SJSA1 (cell line): Measurements from ENCODE around the gene PDHA1. TPM values are rescaled to one million over a fixed set of nuclear protein-coding genes. Genes with fewer than 3 reads are reported as not detected.

Experiments used
- DNase-seq, 2 experiments: peaks; one replicate each; pipeline ENCODE4 v3.0.0-alpha.2; 2015 to 2020; ENCODE audit warnings: low spot score in 2 of 2, low read depth in 1 of 2
- H3K27ac ChIP-seq: fragments of 250-450 bp; sonication (Bioruptor Pico); 2 replicates; pipeline ENCODE4 v1.5.1; 2020; ENCODE audit warnings: mild to moderate bottlenecking, moderate library complexity
- H3K27me3 ChIP-seq: fragments of 250-450 bp; sonication (Bioruptor Pico); replicated peaks from 2 replicates; pipeline ENCODE4 v1.5.1; 2020; ENCODE audit warnings: mild to moderate bottlenecking, moderate library complexity
- H3K36me3 ChIP-seq: fragments of 250-450 bp; sonication (Bioruptor Pico); 2 replicates; pipeline ENCODE4 v1.5.1; 2020; ENCODE audit warnings: mild to moderate bottlenecking
- H3K4me1 ChIP-seq: fragments of 250-450 bp; sonication (Bioruptor Pico); replicated peaks from 2 replicates; pipeline ENCODE4 v1.6.1; 2021; ENCODE audit warnings: mild to moderate bottlenecking
- H3K4me3 ChIP-seq: fragments of 250-450 bp; sonication (Bioruptor Pico); 2 replicates; pipeline ENCODE4 v1.5.1; 2020; ENCODE audit warnings: mild to moderate bottlenecking
- H3K9me3 ChIP-seq: fragments of 250-450 bp; sonication (Bioruptor Pico); replicated peaks from 2 replicates; pipeline ENCODE4 v1.5.1; 2020; ENCODE audit warnings: mild to moderate bottlenecking
- total RNA-seq: library from RNA; depleted of rRNA; stranded (reverse); fragments of >200 nt; shearing (Covaris generic); gene quantifications from 2 replicates; pipeline ENCODE4 v1.2.3, GENCODE V29; 2014

The PDHA1 gene
- total RNA-seq, 1 experiment from 2014 or later: 107 TPM

- no peaks in the 10 kb centered on the region for H3K27me3 ChIP-seq
- H3K4me1 ChIP-seq: no peaks in the 10 kb centered on the region
- no peaks in the 10 kb centered on the region for H3K9me3 ChIP-seq
- no peak overlapping the region for H3K27ac ChIP-seq
- H3K36me3 ChIP-seq: peaks cover 37% of the 10 kb centered on the region
- no peak for DNase-seq
- no peak overlapping the region for H3K4me3 ChIP-seq
Measured at GRCh38 chrX:19358521-19358920, 14.8 kb downstream of the PDHA1 start.

DNA sequence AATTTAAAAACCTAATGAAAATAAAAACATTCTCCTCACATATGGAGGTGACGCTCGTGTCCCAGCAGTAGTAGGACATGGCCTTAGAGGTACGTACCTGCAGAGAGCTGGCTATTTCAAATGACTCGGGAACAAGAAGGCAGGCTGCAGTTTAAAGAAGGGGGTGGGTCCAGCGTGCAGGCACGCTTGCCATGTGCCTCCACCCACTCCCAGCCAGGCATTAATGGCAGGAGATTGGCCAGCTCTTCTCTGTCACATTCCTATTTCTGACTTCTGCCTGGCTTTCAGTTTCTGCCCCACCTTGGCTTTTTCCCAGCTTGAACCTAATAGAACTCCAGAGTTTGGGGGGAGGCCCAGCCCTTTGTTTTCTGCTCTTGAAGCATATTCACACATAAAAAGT is 17.2 kb downstream of the PDHA1 start:
- Histone ChIP-seq H3K4me3 (no peak overlapping the region), H3K36me3 (peaks cover 35% of the 10 kb centered on the region), H3K27ac (no peak overlapping the region), H3K9me3 (no peaks in the 10 kb centered on the region), H3K4me1 (no peaks in the 10 kb centered on the region), H3K27me3 (no peaks in the 10 kb centered on the region)
- DNase-seq: no peak

DNA sequence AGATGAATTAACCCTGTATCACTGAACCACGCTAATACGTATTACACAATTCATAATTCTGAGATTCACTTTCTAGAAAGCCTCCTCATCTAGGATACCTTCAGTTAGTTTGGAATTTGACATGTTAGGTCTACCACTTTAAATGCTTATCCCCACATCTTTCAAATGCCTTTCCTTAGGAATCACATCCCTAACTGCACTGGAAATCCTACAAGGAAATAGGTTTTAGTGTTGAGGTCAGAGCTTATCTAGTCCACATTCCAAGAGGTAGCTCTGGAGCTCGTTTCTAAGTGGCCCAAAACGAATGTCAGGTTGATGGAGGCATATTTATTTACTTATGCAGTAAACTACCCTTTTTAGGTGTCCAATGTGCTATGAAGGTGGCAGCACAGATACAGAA is 18.0 kb downstream of the PDHA1 start:
- H3K4me1 ChIP-seq: no peaks in the 10 kb centered on the region
- no peaks in the 10 kb centered on the region for H3K9me3 ChIP-seq
- peaks cover 31% of the 10 kb centered on the region for H3K36me3 ChIP-seq
- H3K4me3 ChIP-seq: no peak overlapping the region
- no peak overlapping the region for H3K27ac ChIP-seq
- no peak for DNase-seq
- no peaks in the 10 kb centered on the region for H3K27me3 ChIP-seq

DNA sequence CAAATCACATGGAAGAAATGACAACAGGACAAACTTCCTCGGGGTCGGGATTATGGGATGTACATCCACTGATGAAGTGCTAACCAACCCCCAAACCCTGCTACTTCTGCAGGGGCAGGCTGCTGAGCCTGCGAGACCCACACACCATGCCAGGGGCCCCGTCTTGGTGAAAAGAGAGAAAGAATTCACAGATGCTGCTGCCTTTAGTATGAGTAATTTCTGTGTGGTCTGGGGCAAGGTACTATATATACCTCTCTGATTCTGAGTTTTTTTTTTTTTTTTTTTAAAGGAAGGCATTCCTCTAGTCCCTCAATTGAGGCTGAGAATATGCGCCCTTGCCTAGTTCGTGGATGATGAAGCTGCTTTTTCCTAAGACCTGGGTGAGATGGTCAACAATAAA is 24.8 kb downstream of the PDHA1 start:
- H3K9me3 ChIP-seq: no peaks in the 10 kb centered on the region
- no peak for DNase-seq
- H3K27me3 ChIP-seq: no peaks in the 10 kb centered on the region
- H3K27ac ChIP-seq: no peak overlapping the region
- no peak overlapping the region for H3K4me3 ChIP-seq
- H3K4me1 ChIP-seq: peaks cover 3% of the 10 kb centered on the region; the same call in 1 of the 2 replicates
- H3K36me3 ChIP-seq: no peaks in the 10 kb centered on the region

GRCh38 chrX:19370061-19370460 is 26.3 kb downstream of the PDHA1 start:
- H3K27ac ChIP-seq: no peak overlapping the region
- no peaks in the 10 kb centered on the region for H3K9me3 ChIP-seq
- H3K4me1 ChIP-seq: peaks cover 3% of the 10 kb centered on the region; the same call in 1 of the 2 replicates
- DNase-seq: peak in 1 of 2 experiments; percentile 13
- no peaks in the 10 kb centered on the region for H3K36me3 ChIP-seq
- no peak overlapping the region for H3K4me3 ChIP-seq
- no peaks in the 10 kb centered on the region for H3K27me3 ChIP-seq

GRCh38 chrX:19372170-19372546 is 28.4 kb downstream of the PDHA1 start:
- Histone ChIP-seq H3K4me1 (peaks cover 3% of the 10 kb centered on the region; the same call in 1 of the 2 replicates), H3K9me3 (no peaks in the 10 kb centered on the region), H3K36me3 (no peaks in the 10 kb centered on the region), H3K27ac (no peak overlapping the region), H3K27me3 (no peaks in the 10 kb centered on the region), H3K4me3 (peak overlapping the region; percentile 23)
- DNase-seq: peak; percentile 38 to 54

DNA sequence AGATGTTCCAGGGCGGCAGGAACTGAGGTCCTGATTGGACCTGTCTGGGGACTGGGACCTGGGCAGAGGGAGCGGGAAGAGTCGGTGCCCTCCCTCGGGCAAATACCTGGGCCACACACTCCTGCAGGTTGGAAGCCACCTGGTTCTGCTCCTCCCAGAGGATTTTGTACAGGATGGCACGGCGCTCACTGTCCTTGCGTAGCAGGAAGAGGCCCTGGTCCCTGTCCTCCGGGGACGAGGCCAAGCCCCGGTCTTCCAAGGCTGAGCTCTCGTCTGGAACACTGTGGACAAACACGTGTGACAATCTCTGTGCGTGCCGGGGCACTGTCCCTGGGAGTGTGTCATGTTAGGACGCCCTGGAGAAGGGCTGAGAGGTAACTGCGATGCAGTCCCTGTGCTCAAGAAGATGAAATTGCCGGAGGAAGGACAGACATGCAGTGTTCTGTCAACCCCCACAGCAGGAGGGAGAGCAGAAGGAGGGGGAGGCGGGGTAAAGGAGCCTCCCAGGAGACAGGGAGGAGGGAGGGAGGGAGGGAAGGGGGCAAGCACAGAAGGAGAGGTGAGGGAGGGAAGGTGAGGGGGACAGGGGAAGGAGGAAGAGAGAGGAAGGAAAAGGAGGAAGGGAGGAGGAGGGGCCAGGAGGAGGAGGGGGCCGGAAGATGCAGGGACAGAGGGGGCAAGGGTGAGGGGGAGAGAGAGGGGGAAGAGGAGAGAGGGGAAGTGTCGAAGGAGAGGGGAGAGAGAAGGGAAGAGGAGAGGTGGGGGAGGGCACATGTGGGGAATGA is 29.0 kb downstream of the PDHA1 start:
- Histone ChIP-seq H3K4me1 (peaks cover 3% of the 10 kb centered on the region; the same call in 1 of the 2 replicates), H3K27ac (no peak overlapping the region), H3K36me3 (no peaks in the 10 kb centered on the region), H3K9me3 (no peaks in the 10 kb centered on the region), H3K27me3 (no peaks in the 10 kb centered on the region), H3K4me3 (peak overlapping the region; percentile 23)
- DNase-seq: no peak

DNA sequence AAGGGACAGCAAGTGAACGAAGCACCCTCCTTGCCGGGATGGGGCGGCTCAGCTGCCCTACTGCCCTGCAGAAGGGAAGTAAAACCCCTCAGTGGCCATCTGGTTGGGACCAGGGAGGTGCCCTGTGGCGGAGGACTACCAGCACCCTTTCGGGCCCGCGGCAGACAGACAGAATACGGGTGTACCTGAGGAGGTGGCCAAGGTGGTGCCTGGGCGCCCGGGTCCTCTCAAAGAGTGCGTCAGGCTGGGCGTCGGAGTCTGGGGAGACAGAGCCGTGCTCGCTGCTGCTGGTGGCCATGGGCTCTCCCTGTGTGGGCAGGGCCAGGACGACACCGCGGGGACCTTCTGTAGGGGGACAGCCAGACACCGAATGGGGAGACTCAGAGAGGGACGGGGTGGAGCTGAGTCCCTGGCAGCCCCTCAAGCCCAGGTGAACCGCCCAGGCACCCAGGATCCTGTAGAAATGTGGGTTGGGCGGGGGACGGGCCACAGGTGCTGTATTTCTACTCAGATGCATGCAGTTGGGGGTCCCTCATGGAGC is 29.7 kb downstream of the PDHA1 start:
- H3K27me3 ChIP-seq: no peaks in the 10 kb centered on the region
- H3K4me1 ChIP-seq: peaks cover 3% of the 10 kb centered on the region; the same call in 1 of the 2 replicates

GRCh38 chrX:19375546-19375945 is 31.8 kb downstream of the PDHA1 start:
- H3K4me1 ChIP-seq: peaks cover 3% of the 10 kb centered on the region; the same call in 1 of the 2 replicates
- no peaks in the 10 kb centered on the region for H3K9me3 ChIP-seq
- H3K27me3 ChIP-seq: no peaks in the 10 kb centered on the region
- H3K27ac ChIP-seq: no peak overlapping the region
- no peaks in the 10 kb centered on the region for H3K36me3 ChIP-seq
- DNase-seq: no peak
- H3K4me3 ChIP-seq: no peak overlapping the region

More for the DNA sequence above, 29.7 kb downstream of the PDHA1 start:
- no peaks in the 10 kb centered on the region for H3K9me3 ChIP-seq
- no peak overlapping the region for H3K4me3 ChIP-seq
- H3K36me3 ChIP-seq: no peaks in the 10 kb centered on the region
- DNase-seq: no peak
- no peak overlapping the region for H3K27ac ChIP-seq

DNA sequence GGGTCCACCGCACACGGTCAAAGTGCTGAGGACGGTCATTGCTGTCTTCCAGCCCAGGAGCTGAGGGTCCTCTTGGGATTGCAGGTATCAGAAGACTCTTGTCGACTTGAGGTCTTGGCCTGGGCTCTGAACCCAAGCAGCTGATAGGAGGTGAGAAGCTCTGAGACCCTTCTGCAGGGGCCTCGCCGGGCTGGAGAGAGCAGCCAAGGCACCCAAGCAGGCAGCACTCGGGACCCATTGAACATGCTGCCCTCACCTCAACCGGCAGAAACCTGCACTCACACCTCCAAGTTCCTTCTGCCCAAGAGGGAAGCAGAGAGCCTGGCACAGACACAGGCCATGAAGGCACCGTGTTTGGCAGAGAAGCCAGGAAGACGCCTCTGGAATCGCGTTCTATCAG is 34.1 kb downstream of the PDHA1 start:
- no peak overlapping the region for H3K27ac ChIP-seq
- no peak overlapping the region for H3K4me3 ChIP-seq

GRCh38 chrX:19381326-19381725 is 37.6 kb downstream of the PDHA1 start:
- H3K27ac ChIP-seq: no peak overlapping the region
- no peaks in the 10 kb centered on the region for H3K36me3 ChIP-seq
- H3K27me3 ChIP-seq: 0 out of 2 replicates have a peak, but pooled peaks cover 4% of the 10 kb centered on the region

More for the DNA sequence above, 34.1 kb downstream of the PDHA1 start:
- no peaks in the 10 kb centered on the region for H3K9me3 ChIP-seq
- no peaks in the 10 kb centered on the region for H3K36me3 ChIP-seq
- H3K27me3 ChIP-seq: no peaks in the 10 kb centered on the region
- DNase-seq: no peak
- no peaks in the 10 kb centered on the region for H3K4me1 ChIP-seq

DNA sequence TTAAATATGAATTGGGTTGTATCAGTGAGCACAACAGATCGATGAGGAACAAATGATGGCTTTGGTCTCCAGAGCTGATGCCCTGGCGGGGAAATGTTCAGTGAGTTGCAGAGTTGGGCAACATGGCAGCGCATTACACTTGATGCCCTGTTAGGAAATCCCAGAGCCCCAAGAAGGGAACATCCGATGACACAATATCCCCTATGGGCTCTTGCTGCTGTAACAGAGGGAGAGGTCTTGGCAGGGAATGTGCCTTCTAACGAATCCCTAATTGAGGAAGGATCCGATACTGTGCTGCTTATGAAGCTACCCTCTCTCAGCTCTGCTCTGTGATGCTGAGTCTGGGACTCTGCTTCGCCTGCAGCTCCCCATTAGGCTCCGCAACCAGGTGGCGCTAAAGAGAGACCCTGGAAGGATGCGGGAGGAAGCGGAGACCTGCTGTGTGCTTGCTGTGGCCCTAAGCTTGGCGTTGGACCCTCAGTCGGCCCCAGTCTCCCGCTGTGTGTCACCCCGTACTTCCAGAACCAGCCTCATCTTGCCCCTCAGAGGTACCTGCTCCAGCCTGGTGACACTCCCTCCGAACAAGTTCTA is 38.9 kb downstream of the PDHA1 start:
- peak in 1 of 2 experiments; percentile 5 for DNase-seq
- no peaks in the 10 kb centered on the region for H3K9me3 ChIP-seq
- H3K27me3 ChIP-seq: 0 out of 2 replicates have a peak, but pooled peaks cover 4% of the 10 kb centered on the region
- H3K36me3 ChIP-seq: no peaks in the 10 kb centered on the region
- no peak overlapping the region for H3K4me3 ChIP-seq
- H3K27ac ChIP-seq: no peak overlapping the region
- H3K4me1 ChIP-seq: no peaks in the 10 kb centered on the region

More at GRCh38 chrX:19381326-19381725, 37.6 kb downstream of the PDHA1 start:
- Histone ChIP-seq H3K4me1 (no peaks in the 10 kb centered on the region), H3K9me3 (no peaks in the 10 kb centered on the region), H3K4me3 (no peak overlapping the region)
- no peak for DNase-seq

DNA sequence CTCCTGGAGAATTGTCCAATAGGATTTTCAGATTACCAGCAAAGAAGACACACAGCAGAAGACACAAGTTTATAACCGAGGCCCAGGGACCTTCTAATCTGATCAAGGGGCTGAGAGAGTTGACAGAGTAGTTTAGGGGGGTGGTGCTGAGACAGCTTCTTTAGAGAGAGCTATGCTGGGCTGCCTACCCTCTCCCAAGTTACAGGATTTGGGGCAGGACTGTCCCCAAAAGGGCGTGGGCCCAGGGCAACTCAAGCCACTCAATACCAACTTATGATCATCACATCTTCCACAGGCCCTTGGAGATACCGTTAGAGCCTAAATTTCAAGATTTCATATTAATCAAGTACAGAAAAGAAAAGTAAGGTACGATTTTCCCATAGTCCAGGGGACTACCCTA is 43.0 kb downstream of the PDHA1 start:
- H3K4me1 ChIP-seq: no peaks in the 10 kb centered on the region
- H3K27me3 ChIP-seq: 0 out of 2 replicates have a peak, but pooled peaks cover 4% of the 10 kb centered on the region
- no peaks in the 10 kb centered on the region for H3K9me3 ChIP-seq

More for the DNA sequence above, 43.0 kb downstream of the PDHA1 start:
- no peak for DNase-seq
- no peaks in the 10 kb centered on the region for H3K36me3 ChIP-seq
- no peak overlapping the region for H3K27ac ChIP-seq
- H3K4me3 ChIP-seq: no peak overlapping the region
